LNCAP (cell line): ENCODE results near the gene OVOL2.

Experiments
- TF ChIP-seq, protein P1 (sequence below): fragments of 450-650 bp; IDR thresholded peaks from 2 replicates; pipeline ENCODE4 v1.5.1; 2017; ENCODE audit warnings: mild to moderate bottlenecking

Gene OVOL2

DNA sequence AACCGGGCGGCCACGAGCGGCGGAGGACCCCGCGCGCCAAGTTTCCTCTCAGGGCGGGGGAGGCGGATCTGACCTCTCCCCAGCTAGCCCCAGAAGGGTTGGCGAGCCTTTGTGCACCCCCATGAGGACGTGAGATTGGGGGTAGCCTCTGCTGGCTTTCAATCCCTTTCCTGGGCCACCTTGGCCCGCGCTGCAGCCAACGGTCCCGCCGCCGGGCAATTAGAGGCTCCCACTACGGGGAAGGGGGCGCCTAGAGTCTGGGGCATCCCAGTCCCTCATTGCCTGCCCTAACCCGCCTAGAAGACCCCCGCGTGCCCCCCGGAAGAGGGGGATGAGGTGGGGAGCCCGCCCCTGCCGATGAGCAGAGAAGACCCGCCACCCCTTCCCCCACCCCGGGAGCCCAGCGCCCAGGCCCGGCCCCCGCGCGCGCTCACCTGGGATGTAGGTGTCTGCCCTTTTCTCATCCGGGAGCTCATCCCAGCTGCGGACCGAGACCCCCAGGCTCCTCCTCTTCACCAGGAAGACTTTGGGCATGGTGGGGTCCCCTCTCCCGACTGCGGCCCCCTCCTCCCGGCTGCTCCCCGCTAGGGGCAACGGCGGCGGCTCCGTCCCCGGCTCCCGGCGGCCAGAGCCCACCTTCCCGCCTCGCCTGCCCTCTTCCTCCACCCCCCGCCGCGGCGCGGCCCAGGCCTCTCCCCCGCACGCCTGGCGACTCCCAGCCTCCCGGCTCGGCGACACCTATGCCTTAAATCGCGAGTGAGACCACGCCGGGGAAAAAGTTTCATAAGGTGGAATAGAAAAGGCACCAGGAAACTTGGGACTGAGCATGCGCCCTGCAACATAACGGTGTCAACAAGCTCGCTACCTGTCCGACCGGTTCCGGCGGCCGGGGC is at the start of gene OVOL2:
Gene OVOL2 (minus strand): TSS at position 816 of the 893 bp plus-strand sequence. CDS start 282 bp downstream, at position 534.
- TF ChIP-seq, protein P1, sequence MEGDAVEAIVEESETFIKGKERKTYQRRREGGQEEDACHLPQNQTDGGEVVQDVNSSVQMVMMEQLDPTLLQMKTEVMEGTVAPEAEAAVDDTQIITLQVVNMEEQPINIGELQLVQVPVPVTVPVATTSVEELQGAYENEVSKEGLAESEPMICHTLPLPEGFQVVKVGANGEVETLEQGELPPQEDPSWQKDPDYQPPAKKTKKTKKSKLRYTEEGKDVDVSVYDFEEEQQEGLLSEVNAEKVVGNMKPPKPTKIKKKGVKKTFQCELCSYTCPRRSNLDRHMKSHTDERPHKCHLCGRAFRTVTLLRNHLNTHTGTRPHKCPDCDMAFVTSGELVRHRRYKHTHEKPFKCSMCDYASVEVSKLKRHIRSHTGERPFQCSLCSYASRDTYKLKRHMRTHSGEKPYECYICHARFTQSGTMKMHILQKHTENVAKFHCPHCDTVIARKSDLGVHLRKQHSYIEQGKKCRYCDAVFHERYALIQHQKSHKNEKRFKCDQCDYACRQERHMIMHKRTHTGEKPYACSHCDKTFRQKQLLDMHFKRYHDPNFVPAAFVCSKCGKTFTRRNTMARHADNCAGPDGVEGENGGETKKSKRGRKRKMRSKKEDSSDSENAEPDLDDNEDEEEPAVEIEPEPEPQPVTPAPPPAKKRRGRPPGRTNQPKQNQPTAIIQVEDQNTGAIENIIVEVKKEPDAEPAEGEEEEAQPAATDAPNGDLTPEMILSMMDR: no peak

DNA sequence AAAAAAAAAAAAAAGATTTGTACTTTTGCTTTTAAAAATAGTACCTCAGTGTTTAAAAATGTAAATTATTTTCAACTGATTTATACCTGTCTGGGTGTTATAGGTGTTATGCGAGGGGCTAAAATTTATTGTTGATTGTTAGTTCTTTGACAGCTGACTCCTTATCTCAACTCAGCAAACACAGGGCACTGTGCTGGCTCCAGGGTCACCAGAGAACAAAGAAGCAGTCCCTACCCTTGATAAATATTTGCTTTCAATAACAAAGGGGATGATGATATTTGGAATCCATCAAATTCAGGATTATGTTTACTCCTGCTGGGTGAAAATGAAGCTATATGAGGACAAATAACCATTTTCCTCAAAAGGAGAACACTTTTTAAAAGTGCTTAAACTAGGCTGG is 45.8 kb upstream of the OVOL2 start:
- TF ChIP-seq, protein P1: no peak

DNA sequence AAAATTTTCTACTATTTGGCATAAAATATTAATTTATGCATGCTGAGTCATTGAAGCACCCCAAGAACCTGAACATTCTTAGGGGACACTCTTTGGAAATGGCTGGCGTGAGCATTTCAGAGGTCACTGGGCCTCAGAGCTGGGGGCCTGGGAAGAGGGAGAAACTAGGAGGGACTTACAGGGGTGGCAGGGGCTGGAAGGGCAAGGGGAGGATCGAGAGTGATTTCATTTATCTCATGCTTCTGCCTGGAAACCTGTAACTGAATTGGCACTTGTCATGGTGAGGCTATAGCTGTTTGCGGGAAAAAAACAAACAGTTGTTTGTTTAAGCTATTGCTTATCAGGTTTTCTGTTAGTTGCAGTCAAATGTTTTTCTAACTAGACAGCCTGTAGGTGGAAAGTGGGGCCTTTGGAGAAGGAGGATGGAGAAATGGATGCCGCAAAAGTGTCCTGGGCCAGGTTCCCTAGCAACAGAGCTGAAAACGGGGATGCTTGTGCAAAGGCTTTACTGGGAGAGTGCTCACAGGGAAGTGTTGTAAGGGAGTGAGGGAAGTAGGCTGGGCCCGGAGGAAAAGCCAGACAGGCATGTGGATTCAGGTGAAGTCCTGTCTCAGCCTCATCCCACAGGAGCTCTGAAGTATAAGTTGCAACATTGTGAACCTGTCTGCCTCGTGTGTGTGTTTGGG is 43.6 kb upstream of the OVOL2 start:
- TF ChIP-seq, protein P1: no peak

DNA sequence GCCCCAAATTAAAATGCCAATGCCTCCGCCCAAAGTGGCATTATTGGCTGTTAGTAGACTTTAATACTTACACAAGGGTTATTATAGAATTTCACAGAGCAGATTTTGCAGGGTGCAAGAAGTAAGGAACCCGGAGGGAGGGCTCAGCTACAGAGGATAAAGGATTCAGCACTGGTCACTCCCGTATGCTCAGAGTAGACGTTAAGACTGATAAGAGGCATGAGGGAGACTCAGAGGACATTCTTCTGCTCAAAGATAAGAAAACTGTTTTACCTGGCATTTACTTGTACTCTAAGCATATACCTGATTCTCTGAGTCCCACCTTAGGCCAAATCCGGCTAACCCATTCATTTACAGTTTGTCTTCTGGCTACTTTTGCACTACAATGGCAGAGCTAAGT is 36.5 kb upstream of the OVOL2 start:
- TF ChIP-seq, protein P1: no peak

DNA sequence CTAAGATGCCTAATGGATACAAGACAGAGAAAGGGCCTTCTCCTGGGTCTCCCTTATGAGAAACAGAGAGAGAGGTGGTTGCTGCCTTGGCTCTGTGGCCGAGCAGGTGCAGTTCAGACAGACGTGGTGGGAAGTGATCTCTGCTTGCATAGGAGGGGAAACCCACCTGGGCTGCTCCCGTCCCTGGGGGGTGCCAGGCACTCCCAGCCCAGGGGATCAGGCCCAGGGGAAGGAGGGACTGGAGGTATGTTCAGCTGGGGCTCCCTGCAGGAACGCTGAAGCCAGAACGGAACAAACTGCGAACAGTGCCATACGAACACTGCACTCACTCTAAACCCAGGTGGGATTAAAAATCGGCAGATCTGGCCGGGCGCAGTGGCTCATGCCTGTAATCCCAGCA is 35.7 kb upstream of the OVOL2 start:
- TF ChIP-seq, protein P1: no peak

DNA sequence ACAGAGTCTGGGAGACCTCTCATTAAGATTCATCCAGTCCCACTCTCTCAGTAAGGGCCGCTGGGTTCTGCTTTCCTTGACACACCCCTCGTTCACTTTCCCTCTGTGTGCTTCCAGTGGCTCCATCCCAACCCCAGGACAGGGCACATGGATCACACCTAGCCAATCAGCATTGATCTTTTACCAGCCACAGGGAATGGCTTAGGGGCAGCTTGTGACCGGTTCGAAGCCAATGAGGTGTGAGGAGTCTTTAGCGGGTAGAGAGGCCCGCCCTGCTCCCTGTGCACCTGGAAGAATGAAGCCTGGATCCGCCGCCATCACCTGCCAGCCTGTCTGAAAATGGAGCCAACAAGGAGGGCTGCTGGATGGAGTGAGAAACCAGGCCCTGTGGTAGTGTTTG is 35.2 kb upstream of the OVOL2 start:
- TF ChIP-seq, protein P1: no peak

DNA sequence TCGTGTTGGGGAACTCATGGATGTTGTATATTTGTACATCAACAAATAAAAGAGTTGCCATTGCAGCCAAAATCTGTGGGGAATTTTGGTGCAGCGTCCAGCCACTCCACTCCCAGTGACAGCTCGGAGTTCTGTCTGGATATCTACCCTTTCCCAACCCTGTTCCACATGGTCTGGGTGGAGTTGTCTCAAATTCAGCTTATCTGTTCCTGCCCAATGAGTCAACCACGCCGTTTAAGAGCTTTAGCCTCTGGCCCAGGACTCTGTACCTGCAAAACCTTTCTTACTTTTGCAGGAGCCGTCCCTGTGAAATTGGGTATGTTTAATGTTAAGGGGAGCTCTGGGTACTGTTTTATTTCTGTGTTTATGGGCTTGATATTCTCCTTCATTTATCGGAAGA is 33.9 kb upstream of the OVOL2 start:
- TF ChIP-seq, protein P1: no peak
